Testis (tissue), 3 donors: ENCODE results near the gene SND1. TPM values are rescaled to one million over a fixed set of nuclear protein-coding genes. Genes with fewer than 3 reads are reported as not detected.

ENCODE experiments used
- DNase-seq: peaks from one replicate; pipeline ENCODE4 v3.0.0-alpha.2; 2019
- H3K27ac ChIP-seq, 2 donors: fragments of 200-600 bp; sonication (generic); one replicate each; pipeline ENCODE4 v1.5.1; 2019
- H3K27me3 ChIP-seq: fragments of 200-600 bp; sonication (generic); one replicate; pipeline ENCODE4 v1.5.1; 2019
- H3K36me3 ChIP-seq: fragments of 200-600 bp; sonication (generic); one replicate; pipeline ENCODE4 v1.5.1; 2017; ENCODE audit warnings: low read depth; ENCODE audit errors: missing control alignments
- H3K4me1 ChIP-seq: fragments of 200-600 bp; sonication (generic); one replicate; pipeline ENCODE4 v1.5.1; 2019
- H3K4me3 ChIP-seq, 2 donors: fragments of 200-600 bp; sonication (generic); one replicate each; pipeline ENCODE4 v1.5.1; 2017 to 2019
- H3K9me3 ChIP-seq: fragments of 200-600 bp; sonication (generic); one replicate; pipeline ENCODE4 v1.5.1; 2017
- CTCF ChIP-seq, 3 experiments: fragments of 450-650 bp in 2 of 3; fragments of 200-600 bp in 1 of 3; sonication (generic) in 1 of 3; IDR thresholded peaks; one replicate each; pipeline ENCODE4 v1.5.1; 2016 to 2019; ENCODE audit warnings: antibody characterized with exemption in 3 of 3, mild to moderate bottlenecking in 2 of 3, moderate library complexity in 1 of 3
- POLR2A ChIP-seq: fragments of 450-650 bp; IDR thresholded peaks from one replicate; pipeline ENCODE4 v1.6.1; 2017; ENCODE audit warnings: antibody characterized with exemption, mild to moderate bottlenecking, moderate library complexity
- WGBS, 2 donors: methylation state at CpG; one replicate each; pipeline ENCODE4 v1.1.5; 2018; 5-methylcytosine and 5-hydroxymethylcytosine counted together
- intact Hi-C: fragments of 100-400 bp; cut with DNase I; formaldehyde crosslinking; loops from one replicate; pipeline ENCODE4 v1.15.1; 2023; ENCODE audit warnings: low total_unique reads
- polyA plus RNA-seq: library from polyadenylated mRNA; stranded (reverse); fragments of 350-450 nt; fragmentation: Illumina TruSeq; extraction: RNeasy Lipid Tissue Mini Kit (QIAGEN cat#74804); gene quantifications from one replicate; pipeline ENCODE4 v1.2.3, GENCODE V29; 2014; ENCODE audit warnings: low read depth, low replicate concordance; ENCODE audit not compliant: insufficient read depth
- total RNA-seq, 2 donors: library from RNA; depleted of rRNA; stranded (reverse); fragments of >200 nt; gene quantifications; one replicate each; pipeline ENCODE4 v1.2.3, GENCODE V29; 2016

The SND1 gene
- total and polyA plus RNA-seq, 3 donors from 2014 or later, result 132 to 207 (median 179) TPM

- Histone ChIP-seq H3K4me3 (no peak overlapping the region), H3K27me3 (no peaks in the 10 kb centered on the region), H3K27ac (no peak overlapping the region), H3K36me3 (no peaks in the 10 kb centered on the region), H3K9me3 (no peaks in the 10 kb centered on the region), H3K4me1 (peaks cover 4% of the 10 kb centered on the region)
- 78 to 82% methylated on average over 5 of the region's 5 CpGs for WGBS, 2 donors
- no peak for TF ChIP-seq CTCF (IDR thresholded peaks at IDR 0.05)
- no peak for TF ChIP-seq POLR2A
- intact Hi-C loops, result no loop called here
- DNase-seq, result no peak
These were observed 244.7 kb downstream of the SND1 start for GRCh38 chr7:127896659-127897058.

GRCh38 chr7:127897704-127898454 is 245.9 kb downstream of the SND1 start:
- TF ChIP-seq POLR2A (no peak), CTCF (IDR thresholded peaks at IDR 0.05) (no peak)
- no peak overlapping the region for H3K27ac ChIP-seq
- H3K9me3 ChIP-seq, result no peaks in the 10 kb centered on the region
- WGBS, 2 donors, result 84 to 89% methylated on average over 4 of the region's 4 CpGs
- H3K27me3 ChIP-seq, result no peaks in the 10 kb centered on the region
- DNase-seq, result no peak
- H3K36me3 ChIP-seq, result no peaks in the 10 kb centered on the region
- peaks cover 4% of the 10 kb centered on the region for H3K4me1 ChIP-seq
- no peak overlapping the region for H3K4me3 ChIP-seq
- intact Hi-C loops, result no loop called here

- no peak for DNase-seq
- TF ChIP-seq CTCF (IDR thresholded peaks at IDR 0.05), result no peak
- TF ChIP-seq POLR2A, result no peak
- Histone ChIP-seq H3K9me3 (no peaks in the 10 kb centered on the region), H3K27ac (no peak overlapping the region), H3K4me1 (peaks cover 4% of the 10 kb centered on the region), H3K4me3 (no peak overlapping the region), H3K36me3 (no peaks in the 10 kb centered on the region), H3K27me3 (no peaks in the 10 kb centered on the region)
- intact Hi-C loops, result no loop called here
- 88 to 95% methylated on average over 2 of the region's 2 CpGs for WGBS, 2 donors
These were observed 247.4 kb downstream of the SND1 start for GRCh38 chr7:127899411-127899810.

- intact Hi-C loops, result no loop called here
- H3K4me1 ChIP-seq, result peaks cover 4% of the 10 kb centered on the region
- DNase-seq, result no peak
- H3K27ac ChIP-seq, result no peak overlapping the region
- no peaks in the 10 kb centered on the region for H3K36me3 ChIP-seq
- H3K9me3 ChIP-seq, result no peaks in the 10 kb centered on the region
- TF ChIP-seq POLR2A (no peak), CTCF (IDR thresholded peaks at IDR 0.05) (no peak)
- 40 to 82% methylated on average over 4 of the region's 4 CpGs for WGBS, 2 donors
- H3K27me3 ChIP-seq, result no peaks in the 10 kb centered on the region
- H3K4me3 ChIP-seq, result no peak overlapping the region
These were observed 248.1 kb downstream of the SND1 start for GRCh38 chr7:127900141-127900540.
